Measurements from ENCODE around the gene DPEP2NB. TPM values are rescaled to one million over a fixed set of nuclear protein-coding genes. Genes with fewer than 3 reads are reported as not detected.

Gene DPEP2NB
- total RNA-seq, 1 donor from 2014 or later: not detected

DNA sequence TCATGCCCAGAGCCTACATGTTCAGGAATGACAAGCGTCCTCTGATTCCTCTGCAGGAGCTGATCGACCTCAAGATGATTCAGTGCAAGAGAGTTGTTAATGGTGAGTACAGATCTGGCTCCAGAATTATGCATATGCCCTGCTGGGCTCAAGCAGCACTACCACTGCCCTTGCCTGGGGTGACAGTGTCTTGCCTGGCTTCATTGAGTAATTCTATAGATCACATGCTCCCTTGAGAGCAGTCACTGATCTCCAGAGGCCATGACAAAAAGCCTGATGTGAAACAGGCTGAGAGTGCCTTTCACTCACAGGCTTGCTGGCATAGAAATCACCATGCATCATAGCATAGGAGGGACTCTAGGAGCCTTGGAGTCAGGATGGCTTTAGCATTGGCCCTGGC lies 33.7 kb upstream of the DPEP2NB start:
- no peak for DNase-seq (ENCODE audit: low read depth)
- no peak overlapping the region for H3K4me3 ChIP-seq (ENCODE audit: low read depth, low read length)
- TF ChIP-seq, protein P1, sequence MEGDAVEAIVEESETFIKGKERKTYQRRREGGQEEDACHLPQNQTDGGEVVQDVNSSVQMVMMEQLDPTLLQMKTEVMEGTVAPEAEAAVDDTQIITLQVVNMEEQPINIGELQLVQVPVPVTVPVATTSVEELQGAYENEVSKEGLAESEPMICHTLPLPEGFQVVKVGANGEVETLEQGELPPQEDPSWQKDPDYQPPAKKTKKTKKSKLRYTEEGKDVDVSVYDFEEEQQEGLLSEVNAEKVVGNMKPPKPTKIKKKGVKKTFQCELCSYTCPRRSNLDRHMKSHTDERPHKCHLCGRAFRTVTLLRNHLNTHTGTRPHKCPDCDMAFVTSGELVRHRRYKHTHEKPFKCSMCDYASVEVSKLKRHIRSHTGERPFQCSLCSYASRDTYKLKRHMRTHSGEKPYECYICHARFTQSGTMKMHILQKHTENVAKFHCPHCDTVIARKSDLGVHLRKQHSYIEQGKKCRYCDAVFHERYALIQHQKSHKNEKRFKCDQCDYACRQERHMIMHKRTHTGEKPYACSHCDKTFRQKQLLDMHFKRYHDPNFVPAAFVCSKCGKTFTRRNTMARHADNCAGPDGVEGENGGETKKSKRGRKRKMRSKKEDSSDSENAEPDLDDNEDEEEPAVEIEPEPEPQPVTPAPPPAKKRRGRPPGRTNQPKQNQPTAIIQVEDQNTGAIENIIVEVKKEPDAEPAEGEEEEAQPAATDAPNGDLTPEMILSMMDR (IDR thresholded peaks at IDR 0.05; ENCODE audit: insufficient read depth, low read length, poor library complexity, severe bottlenecking): no peak
- H3K36me3 ChIP-seq (ENCODE audit: control insufficient read depth, insufficient read depth, low read length): peaks cover 1% of the 10 kb centered on the region
- no peaks in the 10 kb centered on the region for H3K27me3 ChIP-seq (ENCODE audit: control insufficient read depth, insufficient read depth, low read length)

DNA sequence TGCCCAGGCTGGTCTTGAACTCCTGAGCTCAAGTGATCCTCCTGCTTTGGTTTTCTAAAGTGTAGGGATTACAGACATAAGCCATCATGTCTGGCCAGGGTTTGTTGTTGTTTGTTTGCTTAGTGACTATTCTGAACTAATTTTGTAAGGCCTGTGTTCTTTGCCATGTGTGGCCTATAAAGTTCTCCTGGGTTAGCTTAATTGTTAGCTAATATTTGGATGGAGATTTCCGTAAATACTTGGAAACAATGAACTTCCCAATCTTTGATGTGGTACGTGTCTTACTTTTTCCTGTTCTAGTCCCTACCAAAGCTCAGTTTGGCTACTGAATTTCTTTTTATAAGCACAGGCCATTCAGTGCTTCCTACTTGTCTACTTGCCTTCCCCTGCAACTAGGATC lies 32.3 kb upstream of the DPEP2NB start:
- no peaks in the 10 kb centered on the region for H3K36me3 ChIP-seq (ENCODE audit: control insufficient read depth, insufficient read depth, low read length)
- H3K4me3 ChIP-seq (ENCODE audit: low read depth, low read length): no peak overlapping the region
- TF ChIP-seq, protein P1 (IDR thresholded peaks at IDR 0.05; ENCODE audit: insufficient read depth, low read length, poor library complexity, severe bottlenecking): no peak
- DNase-seq (ENCODE audit: low read depth): no peak
- no peaks in the 10 kb centered on the region for H3K27me3 ChIP-seq (ENCODE audit: control insufficient read depth, insufficient read depth, low read length)

DNA sequence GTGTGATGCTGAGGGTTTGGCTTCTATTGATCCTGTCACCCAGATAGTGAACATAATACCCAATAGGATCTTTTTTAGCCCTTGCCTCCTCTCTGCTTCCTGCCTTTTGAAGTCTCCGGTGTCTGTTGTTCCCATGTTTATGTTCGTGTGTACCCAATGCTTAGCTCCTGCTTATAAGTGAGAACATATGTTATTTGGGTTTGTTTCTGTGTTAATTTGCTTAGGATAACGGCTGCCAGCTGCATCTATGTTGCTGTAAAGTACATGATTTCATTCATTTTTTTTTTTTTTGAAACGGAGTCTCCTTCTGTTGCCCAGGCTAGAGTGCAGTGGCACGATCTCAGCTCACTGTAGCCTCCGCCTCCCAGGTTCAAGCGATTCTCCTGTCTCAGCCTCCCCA lies 30.4 kb upstream of the DPEP2NB start:
- Histone ChIP-seq H3K4me3 (ENCODE audit: low read depth, low read length) (no peak overlapping the region), H3K36me3 (ENCODE audit: control insufficient read depth, insufficient read depth, low read length) (no peaks in the 10 kb centered on the region), H3K27me3 (ENCODE audit: control insufficient read depth, insufficient read depth, low read length) (no peaks in the 10 kb centered on the region)
- TF ChIP-seq, protein P1 (IDR thresholded peaks at IDR 0.05; ENCODE audit: insufficient read depth, low read length, poor library complexity, severe bottlenecking): no peak
- DNase-seq (ENCODE audit: low read depth): no peak

DNA sequence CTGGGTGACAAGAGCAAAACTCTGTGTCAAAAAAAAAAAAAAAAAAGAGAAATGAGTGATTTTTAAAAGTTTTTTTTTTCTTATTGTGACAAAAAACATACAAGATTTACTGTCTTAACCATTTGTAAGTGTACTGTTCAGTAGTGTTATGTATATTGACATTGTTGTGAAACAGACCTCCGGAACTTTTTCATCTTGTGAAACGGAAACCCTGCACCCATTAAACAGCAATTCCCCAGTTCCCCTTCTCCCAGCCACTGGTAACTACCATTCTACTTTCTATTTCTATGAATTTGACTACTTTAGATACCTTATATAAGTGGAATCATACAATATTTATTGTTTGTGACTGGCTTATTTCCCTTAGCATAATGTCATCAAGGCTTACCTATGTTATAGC lies 26.1 kb upstream of the DPEP2NB start:
- no peaks in the 10 kb centered on the region for H3K27me3 ChIP-seq (ENCODE audit: control insufficient read depth, insufficient read depth, low read length)
- no peak for DNase-seq (ENCODE audit: low read depth)
- H3K4me3 ChIP-seq (ENCODE audit: low read depth, low read length): no peak overlapping the region
- no peaks in the 10 kb centered on the region for H3K36me3 ChIP-seq (ENCODE audit: control insufficient read depth, insufficient read depth, low read length)
- TF ChIP-seq, protein P1 (IDR thresholded peaks at IDR 0.05; ENCODE audit: insufficient read depth, low read length, poor library complexity, severe bottlenecking): no peak

DNA sequence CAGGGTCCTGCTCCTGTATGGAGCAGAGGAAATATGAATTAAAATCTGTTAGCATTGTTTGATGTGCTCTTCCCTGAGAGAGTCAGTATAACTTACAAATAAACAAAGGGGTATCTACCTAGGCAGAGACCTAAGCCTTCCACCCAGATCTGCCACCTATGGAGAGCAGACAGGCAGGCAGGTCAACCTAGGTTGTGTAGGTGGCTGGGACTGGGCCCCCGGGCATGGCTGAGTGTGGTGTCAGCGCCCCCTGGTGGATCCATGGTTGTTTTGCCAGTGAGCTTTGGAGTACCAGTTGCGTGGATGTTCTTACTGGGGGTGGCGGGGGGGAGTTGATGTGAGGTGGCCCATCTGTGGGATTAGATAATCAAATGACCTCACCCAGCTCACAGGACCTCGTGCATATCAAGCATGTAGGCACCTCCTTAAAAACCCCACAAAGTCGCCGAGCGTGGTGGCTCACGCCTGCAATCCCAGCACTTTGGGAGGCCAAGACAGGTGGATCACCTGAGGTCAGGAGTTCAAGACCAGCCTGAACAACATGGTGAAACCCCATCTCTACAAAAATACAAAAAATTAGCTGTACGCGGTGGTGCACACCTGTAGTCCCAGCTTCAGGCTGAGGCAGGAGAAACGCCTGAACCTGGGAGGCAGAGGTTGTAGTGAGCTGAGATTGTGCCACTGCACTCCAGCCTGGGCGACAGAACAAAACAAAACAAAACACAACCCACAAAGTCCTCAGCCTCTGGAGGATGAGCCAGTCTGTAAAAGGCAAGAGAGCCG lies 25.0 kb upstream of the DPEP2NB start:
- TF ChIP-seq, protein P1 (IDR thresholded peaks at IDR 0.05; ENCODE audit: insufficient read depth, low read length, poor library complexity, severe bottlenecking): peak; percentile 95
- Histone ChIP-seq H3K27me3 (ENCODE audit: control insufficient read depth, insufficient read depth, low read length) (no peaks in the 10 kb centered on the region), H3K4me3 (ENCODE audit: low read depth, low read length) (no peak overlapping the region), H3K36me3 (ENCODE audit: control insufficient read depth, insufficient read depth, low read length) (no peaks in the 10 kb centered on the region)
- DNase-seq (ENCODE audit: low read depth): no peak

Data from kidney epithelial cell (primary cell).